HL-60 (cell line): ENCODE data around the gene OR2S2.

Experiments used
- DNase-seq, 2 experiments: peaks; one replicate each; pipeline ENCODE4 v3.0.0-alpha.2; 2010 to 2020; ENCODE audit warnings: low read depth in 1 of 2, low spot score in 1 of 2
- H3K27ac ChIP-seq: fragments of 250-450 bp; sonication (Bioruptor Pico); replicated peaks from 2 replicates; pipeline ENCODE4 v1.5.1; 2020; ENCODE audit warnings: mild to moderate bottlenecking, moderate library complexity
- H3K27me3 ChIP-seq: fragments of 250-450 bp; sonication (Bioruptor Pico); 2 replicates; pipeline ENCODE4 v1.5.1; 2021; ENCODE audit warnings: mild to moderate bottlenecking, moderate library complexity; ENCODE audit not compliant: insufficient read depth, poor library complexity, severe bottlenecking
- H3K4me3 ChIP-seq: replicated peaks from 2 replicates; pipeline ENCODE4 v1.5.1; 2011; ENCODE audit warnings: mild to moderate bottlenecking, control low read depth, low read length; ENCODE audit not compliant: insufficient read depth
- GABPA ChIP-seq: IDR thresholded peaks from 2 replicates; pipeline ENCODE4 v1.6.1; 2012; ENCODE audit warnings: low read depth
- POLR2AphosphoS5 ChIP-seq: IDR thresholded peaks from 2 replicates; pipeline ENCODE4 v1.6.1; 2012; ENCODE audit warnings: low read depth
- SPI1 ChIP-seq: IDR thresholded peaks from 2 replicates; pipeline ENCODE4 v1.6.1; 2012; ENCODE audit warnings: low read depth, mild to moderate bottlenecking, borderline replicate concordance
- TF ChIP-seq, protein P1 (sequence below): IDR thresholded peaks from 2 replicates; pipeline ENCODE4 v1.6.1; 2012; ENCODE audit warnings: low read depth; ENCODE audit not compliant: insufficient replicate concordance
- TF ChIP-seq, protein P2 (sequence below): IDR thresholded peaks from one replicate; pipeline ENCODE4 v1.5.1; 2011; ENCODE audit warnings: low read length, control low read depth, inconsistent platforms; ENCODE audit not compliant: insufficient read depth

Gene OR2S2

DNA sequence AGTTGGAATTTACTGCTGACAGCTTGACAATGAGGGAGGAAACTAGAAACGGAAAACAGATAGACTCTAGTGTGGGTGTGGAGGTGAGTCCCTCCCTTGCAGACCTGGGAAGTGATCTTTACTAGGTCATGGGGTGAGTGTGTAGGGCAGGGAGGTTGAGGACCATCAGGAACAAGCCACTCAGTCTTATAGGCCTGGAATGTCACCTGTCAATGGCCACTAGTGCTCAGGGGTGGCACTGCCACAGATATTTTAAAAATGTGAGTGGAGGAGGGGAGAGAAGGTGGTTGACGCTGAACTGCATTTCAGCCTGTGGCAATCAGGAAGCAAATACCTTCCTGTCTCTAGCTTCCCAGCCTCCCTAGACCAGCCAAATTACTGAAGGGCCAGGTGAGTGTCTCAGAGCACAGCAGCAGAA lies 9.0 kb downstream of the OR2S2 start:
- Histone ChIP-seq H3K27me3 (peaks cover 2% of the 10 kb centered on the region), H3K4me3 (no peak overlapping the region), H3K27ac (no peak overlapping the region)
- DNase-seq = no peak
- no peak for TF ChIP-seq POLR2AphosphoS5
- TF ChIP-seq, protein P1, sequence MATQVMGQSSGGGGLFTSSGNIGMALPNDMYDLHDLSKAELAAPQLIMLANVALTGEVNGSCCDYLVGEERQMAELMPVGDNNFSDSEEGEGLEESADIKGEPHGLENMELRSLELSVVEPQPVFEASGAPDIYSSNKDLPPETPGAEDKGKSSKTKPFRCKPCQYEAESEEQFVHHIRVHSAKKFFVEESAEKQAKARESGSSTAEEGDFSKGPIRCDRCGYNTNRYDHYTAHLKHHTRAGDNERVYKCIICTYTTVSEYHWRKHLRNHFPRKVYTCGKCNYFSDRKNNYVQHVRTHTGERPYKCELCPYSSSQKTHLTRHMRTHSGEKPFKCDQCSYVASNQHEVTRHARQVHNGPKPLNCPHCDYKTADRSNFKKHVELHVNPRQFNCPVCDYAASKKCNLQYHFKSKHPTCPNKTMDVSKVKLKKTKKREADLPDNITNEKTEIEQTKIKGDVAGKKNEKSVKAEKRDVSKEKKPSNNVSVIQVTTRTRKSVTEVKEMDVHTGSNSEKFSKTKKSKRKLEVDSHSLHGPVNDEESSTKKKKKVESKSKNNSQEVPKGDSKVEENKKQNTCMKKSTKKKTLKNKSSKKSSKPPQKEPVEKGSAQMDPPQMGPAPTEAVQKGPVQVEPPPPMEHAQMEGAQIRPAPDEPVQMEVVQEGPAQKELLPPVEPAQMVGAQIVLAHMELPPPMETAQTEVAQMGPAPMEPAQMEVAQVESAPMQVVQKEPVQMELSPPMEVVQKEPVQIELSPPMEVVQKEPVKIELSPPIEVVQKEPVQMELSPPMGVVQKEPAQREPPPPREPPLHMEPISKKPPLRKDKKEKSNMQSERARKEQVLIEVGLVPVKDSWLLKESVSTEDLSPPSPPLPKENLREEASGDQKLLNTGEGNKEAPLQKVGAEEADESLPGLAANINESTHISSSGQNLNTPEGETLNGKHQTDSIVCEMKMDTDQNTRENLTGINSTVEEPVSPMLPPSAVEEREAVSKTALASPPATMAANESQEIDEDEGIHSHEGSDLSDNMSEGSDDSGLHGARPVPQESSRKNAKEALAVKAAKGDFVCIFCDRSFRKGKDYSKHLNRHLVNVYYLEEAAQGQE = no peak
- TF ChIP-seq SPI1 = no peak
- TF ChIP-seq GABPA = no peak
- TF ChIP-seq, protein P2, sequence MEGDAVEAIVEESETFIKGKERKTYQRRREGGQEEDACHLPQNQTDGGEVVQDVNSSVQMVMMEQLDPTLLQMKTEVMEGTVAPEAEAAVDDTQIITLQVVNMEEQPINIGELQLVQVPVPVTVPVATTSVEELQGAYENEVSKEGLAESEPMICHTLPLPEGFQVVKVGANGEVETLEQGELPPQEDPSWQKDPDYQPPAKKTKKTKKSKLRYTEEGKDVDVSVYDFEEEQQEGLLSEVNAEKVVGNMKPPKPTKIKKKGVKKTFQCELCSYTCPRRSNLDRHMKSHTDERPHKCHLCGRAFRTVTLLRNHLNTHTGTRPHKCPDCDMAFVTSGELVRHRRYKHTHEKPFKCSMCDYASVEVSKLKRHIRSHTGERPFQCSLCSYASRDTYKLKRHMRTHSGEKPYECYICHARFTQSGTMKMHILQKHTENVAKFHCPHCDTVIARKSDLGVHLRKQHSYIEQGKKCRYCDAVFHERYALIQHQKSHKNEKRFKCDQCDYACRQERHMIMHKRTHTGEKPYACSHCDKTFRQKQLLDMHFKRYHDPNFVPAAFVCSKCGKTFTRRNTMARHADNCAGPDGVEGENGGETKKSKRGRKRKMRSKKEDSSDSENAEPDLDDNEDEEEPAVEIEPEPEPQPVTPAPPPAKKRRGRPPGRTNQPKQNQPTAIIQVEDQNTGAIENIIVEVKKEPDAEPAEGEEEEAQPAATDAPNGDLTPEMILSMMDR = no peak

DNA sequence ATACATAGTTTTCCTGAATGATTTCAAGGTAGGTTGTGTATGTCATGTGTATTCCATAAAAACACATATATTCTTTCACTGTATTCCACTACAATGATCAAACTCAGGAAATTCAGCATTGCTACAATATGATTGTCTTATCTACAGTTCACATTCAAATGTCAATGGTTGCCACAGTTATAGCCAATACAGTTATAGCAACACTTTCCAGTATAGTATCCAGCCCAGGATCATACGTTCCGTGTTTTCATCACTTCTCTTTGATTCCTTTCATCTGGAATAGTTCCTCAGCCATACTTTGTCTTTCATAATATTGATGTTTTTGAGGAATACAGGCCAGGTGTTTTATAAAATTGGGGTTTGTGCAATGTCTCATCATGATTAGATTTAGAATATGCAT lies 9.5 kb downstream of the OR2S2 start:
- Histone ChIP-seq H3K27ac (no peak overlapping the region), H3K27me3 (no peaks in the 10 kb centered on the region), H3K4me3 (no peak overlapping the region)
- no peak for DNase-seq
- TF ChIP-seq, protein P1 = no peak
- TF ChIP-seq POLR2AphosphoS5 (no peak), GABPA (no peak), SPI1 (no peak)
- TF ChIP-seq, protein P2 = no peak

DNA sequence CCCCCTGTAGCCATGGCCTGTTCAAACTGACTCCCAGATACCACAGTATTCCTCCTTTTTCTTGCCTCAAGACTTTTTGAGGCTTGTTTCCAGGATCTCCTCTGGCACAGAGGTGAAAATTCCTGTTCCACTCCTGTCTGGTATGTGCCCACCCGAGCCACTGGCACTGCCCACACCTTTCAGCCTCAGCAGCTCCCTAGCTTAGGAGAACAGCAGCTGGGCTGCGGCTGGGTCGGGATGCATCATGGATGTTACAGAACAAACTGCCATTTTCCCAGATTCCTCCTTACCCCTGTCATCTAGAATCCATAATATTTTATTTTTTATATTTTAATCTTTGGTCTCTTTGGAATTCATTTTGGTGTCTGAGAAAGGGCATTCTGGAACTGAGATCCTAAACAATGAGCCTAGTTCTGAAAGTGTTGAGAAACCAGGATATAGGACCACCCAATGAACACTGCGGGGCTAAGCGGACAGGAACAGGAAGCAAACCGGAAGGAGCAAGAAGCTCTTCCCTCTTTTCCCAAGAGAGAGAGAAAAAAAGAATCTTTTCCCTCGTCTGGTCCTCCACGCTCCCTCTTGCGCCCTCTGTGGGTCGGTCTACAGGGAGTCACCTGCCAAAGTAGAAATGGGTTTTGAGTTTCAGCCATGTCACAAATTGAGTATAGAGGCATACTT lies 12.5 kb downstream of the OR2S2 start:
- DNase-seq = peak; percentile 64 to 66
- Histone ChIP-seq H3K27me3 (no peaks in the 10 kb centered on the region), H3K4me3 (no peak overlapping the region), H3K27ac (no peak overlapping the region)
- TF ChIP-seq SPI1 (0 out of 2 replicates have a peak, but pooled peaks have one; percentile 8), POLR2AphosphoS5 (no peak), GABPA (peak; percentile 26; the same call in 1 of the 2 replicates)
- TF ChIP-seq, protein P2 = peak; percentile 86
- TF ChIP-seq, protein P1 = no peak
